ENCODE measurements around the gene SYCE1L. TPM values are rescaled to one million over a fixed set of nuclear protein-coding genes. Genes with fewer than 3 reads are reported as not detected.

The SYCE1L gene
- polyA plus RNA-seq, 1 donor (not counting 4 experiments of a cell fraction or from before 2014, with no cell fraction given) = 0.21 TPM

DNA sequence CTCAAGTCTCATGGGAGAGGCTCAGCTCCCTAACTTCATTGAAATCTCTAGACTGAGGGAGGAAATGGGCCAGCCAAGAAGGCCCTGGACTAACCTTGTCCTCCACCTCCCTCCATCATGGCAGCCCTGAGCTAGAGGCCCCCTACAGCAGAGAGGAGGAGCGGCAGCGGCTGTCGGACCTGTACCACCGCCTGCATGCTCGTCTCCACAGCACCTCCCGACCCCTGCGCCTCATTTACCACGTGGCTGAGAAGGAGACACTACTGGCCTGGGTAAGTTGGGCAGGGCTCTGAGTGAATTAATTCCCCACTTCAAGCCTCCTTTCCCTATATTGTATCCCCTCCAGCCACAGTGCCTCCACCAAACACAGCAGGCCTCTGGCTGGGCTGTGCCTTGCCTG is 3.8 kb upstream of the SYCE1L start:
- Histone ChIP-seq H3K4me3 (ENCODE audit: control insufficient read depth in 2 of 3, extremely low read depth in 1 of 3, insufficient read depth in 2 of 3, low read depth in 1 of 3, low read length in 3 of 3) (no peak overlapping the region), H3K9me3 (ENCODE audit: control insufficient read depth, low read depth, low read length) (no peaks in the 10 kb centered on the region), H3K79me2 (ENCODE audit: control insufficient read depth, insufficient read depth, low read length) (peaks cover 31% of the 10 kb centered on the region), H2AFZ (ENCODE audit: control insufficient read depth, low read length) (no peak overlapping the region), H4K20me1 (ENCODE audit: control insufficient read depth, extremely low read depth, insufficient read depth, low read length) (no peaks in the 10 kb centered on the region), H3K4me1 (ENCODE audit: control insufficient read depth, extremely low read depth, insufficient read depth, low read length) (peaks cover 7% of the 10 kb centered on the region), H3K9me1 (ENCODE audit: control insufficient read depth, extremely low read depth, insufficient read depth, low read length) (no peaks in the 10 kb centered on the region), H3K27me3 (ENCODE audit: control insufficient read depth, extremely low read depth, insufficient read depth, low read length) (no peaks in the 10 kb centered on the region), H3K27ac (ENCODE audit: control insufficient read depth, insufficient read depth, low read length) (no peak overlapping the region), H3K9ac (ENCODE audit: control insufficient read depth, extremely low read depth, insufficient read depth, low read length) (no peak overlapping the region), H3K36me3 (ENCODE audit: control insufficient read depth in 2 of 2, extremely low read depth in 1 of 2, insufficient read depth in 2 of 2, low read length in 2 of 2) (peaks cover 18 to 22% of the 10 kb centered on the region in 2 experiments), H3K4me2 (ENCODE audit: control insufficient read depth, extremely low read depth, insufficient read depth, low read depth, low read length) (no peak overlapping the region)
- DNase-seq (ENCODE audit: low read depth, low spot score) = no peak
- TF ChIP-seq, protein P1, sequence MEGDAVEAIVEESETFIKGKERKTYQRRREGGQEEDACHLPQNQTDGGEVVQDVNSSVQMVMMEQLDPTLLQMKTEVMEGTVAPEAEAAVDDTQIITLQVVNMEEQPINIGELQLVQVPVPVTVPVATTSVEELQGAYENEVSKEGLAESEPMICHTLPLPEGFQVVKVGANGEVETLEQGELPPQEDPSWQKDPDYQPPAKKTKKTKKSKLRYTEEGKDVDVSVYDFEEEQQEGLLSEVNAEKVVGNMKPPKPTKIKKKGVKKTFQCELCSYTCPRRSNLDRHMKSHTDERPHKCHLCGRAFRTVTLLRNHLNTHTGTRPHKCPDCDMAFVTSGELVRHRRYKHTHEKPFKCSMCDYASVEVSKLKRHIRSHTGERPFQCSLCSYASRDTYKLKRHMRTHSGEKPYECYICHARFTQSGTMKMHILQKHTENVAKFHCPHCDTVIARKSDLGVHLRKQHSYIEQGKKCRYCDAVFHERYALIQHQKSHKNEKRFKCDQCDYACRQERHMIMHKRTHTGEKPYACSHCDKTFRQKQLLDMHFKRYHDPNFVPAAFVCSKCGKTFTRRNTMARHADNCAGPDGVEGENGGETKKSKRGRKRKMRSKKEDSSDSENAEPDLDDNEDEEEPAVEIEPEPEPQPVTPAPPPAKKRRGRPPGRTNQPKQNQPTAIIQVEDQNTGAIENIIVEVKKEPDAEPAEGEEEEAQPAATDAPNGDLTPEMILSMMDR (optimal IDR thresholded peaks at IDR 0.05 in 1 of 3, IDR thresholded peaks at IDR 0.05 in 1 of 3, conservative IDR thresholded peaks at IDR 0.05 in 1 of 3; ENCODE audit: extremely low read depth in 1 of 3, insufficient read depth in 2 of 3, low read length in 3 of 3) = no peak
- no peak for TF ChIP-seq EZH2 (IDR thresholded peaks at IDR 0.05; ENCODE audit: low read length)
- no peak for FAIRE-seq
- dilution Hi-C loops (cut with MboI; ENCODE audit: extremely low pct_ligation_motif_present, low sequenced_read_pairs) = no loop called here

DNA sequence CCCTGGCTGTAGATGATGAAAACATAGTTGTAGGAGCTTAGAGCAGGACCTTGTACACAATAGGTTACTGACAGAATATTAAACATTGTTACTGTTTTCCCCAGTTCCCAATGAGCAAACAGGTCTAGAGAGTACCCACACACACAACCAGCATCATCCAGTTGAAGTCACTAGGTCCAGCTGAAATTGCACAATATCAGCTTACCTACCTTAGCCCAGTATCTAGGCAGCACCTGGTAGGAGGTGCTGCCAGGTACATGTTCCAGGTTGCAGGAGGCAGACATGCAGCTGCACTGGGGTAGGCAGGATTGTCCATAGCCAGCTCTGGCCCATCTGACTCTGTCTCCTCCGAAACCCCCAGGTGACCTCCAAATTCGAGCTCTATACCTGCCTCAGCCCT is 1.5 kb upstream of the SYCE1L start:
- no peak overlapping the region for H3K27ac ChIP-seq (ENCODE audit: control insufficient read depth, insufficient read depth, low read length)
- dilution Hi-C loops (cut with MboI; ENCODE audit: extremely low pct_ligation_motif_present, low sequenced_read_pairs) = no loop called here

More for the DNA sequence above, 1.5 kb upstream of the SYCE1L start:
- Histone ChIP-seq H3K9ac (ENCODE audit: control insufficient read depth, extremely low read depth, insufficient read depth, low read length) (no peak overlapping the region), H3K9me1 (ENCODE audit: control insufficient read depth, extremely low read depth, insufficient read depth, low read length) (no peaks in the 10 kb centered on the region), H3K36me3 (ENCODE audit: control insufficient read depth in 2 of 2, extremely low read depth in 1 of 2, insufficient read depth in 2 of 2, low read length in 2 of 2) (peaks cover 18 to 22% of the 10 kb centered on the region in 2 experiments), H4K20me1 (ENCODE audit: control insufficient read depth, extremely low read depth, insufficient read depth, low read length) (no peaks in the 10 kb centered on the region), H3K27me3 (ENCODE audit: control insufficient read depth, extremely low read depth, insufficient read depth, low read length) (no peaks in the 10 kb centered on the region), H3K4me3 (ENCODE audit: control insufficient read depth in 2 of 3, extremely low read depth in 1 of 3, insufficient read depth in 2 of 3, low read depth in 1 of 3, low read length in 3 of 3) (no peak overlapping the region), H3K9me3 (ENCODE audit: control insufficient read depth, low read depth, low read length) (no peaks in the 10 kb centered on the region), H3K4me2 (ENCODE audit: control insufficient read depth, extremely low read depth, insufficient read depth, low read depth, low read length) (no peak overlapping the region), H3K79me2 (ENCODE audit: control insufficient read depth, insufficient read depth, low read length) (peaks cover 13% of the 10 kb centered on the region), H2AFZ (ENCODE audit: control insufficient read depth, low read length) (no peak overlapping the region), H3K4me1 (ENCODE audit: control insufficient read depth, extremely low read depth, insufficient read depth, low read length) (no peaks in the 10 kb centered on the region)
- FAIRE-seq (no peak), DNase-seq (ENCODE audit: low read depth, low spot score) (no peak)
- TF ChIP-seq EZH2 (IDR thresholded peaks at IDR 0.05; ENCODE audit: low read length) = no peak
- TF ChIP-seq, protein P1 (optimal IDR thresholded peaks at IDR 0.05 in 1 of 3, IDR thresholded peaks at IDR 0.05 in 1 of 3, conservative IDR thresholded peaks at IDR 0.05 in 1 of 3; ENCODE audit: extremely low read depth in 1 of 3, insufficient read depth in 2 of 3, low read length in 3 of 3) = no peak

All from keratinocyte (primary cell).